Ishikawa (cell line): ENCODE measurements around the gene ZNF579.

Source experiments
- CEBPB ChIP-seq: IDR thresholded peaks from 2 replicates; pipeline ENCODE4 v1.6.1; 2012
- CREB1 ChIP-seq: IDR thresholded peaks from 2 replicates; pipeline ENCODE4 v1.6.1; 2012; ENCODE audit warnings: low read depth
- EGR1 ChIP-seq: IDR thresholded peaks from 2 replicates; pipeline ENCODE4 v1.6.1; 2012
- EP300 ChIP-seq: IDR thresholded peaks from 2 replicates; pipeline ENCODE4 v1.6.1; 2012; ENCODE audit warnings: borderline replicate concordance
- FOXM1 ChIP-seq: IDR thresholded peaks from 2 replicates; pipeline ENCODE4 v1.6.1; 2012; ENCODE audit warnings: low read depth, borderline replicate concordance
- NFIC ChIP-seq: IDR thresholded peaks from 2 replicates; pipeline ENCODE4 v1.6.1; 2012
- RAD21 ChIP-seq: IDR thresholded peaks from 2 replicates; pipeline ENCODE4 v1.6.1; 2012; ENCODE audit warnings: low read depth
- TAF1 ChIP-seq: IDR thresholded peaks from 2 replicates; pipeline ENCODE4 v1.6.1; 2012; ENCODE audit warnings: low read depth, mild to moderate bottlenecking
- TCF12 ChIP-seq: IDR thresholded peaks from 2 replicates; pipeline ENCODE4 v1.6.1; 2012; ENCODE audit warnings: low read depth
- TEAD4 ChIP-seq: IDR thresholded peaks from 2 replicates; pipeline ENCODE4 v1.6.1; 2012
- YY1 ChIP-seq: IDR thresholded peaks from 2 replicates; pipeline ENCODE4 v1.6.1; 2012; ENCODE audit warnings: low read depth
- ZBTB7A ChIP-seq: IDR thresholded peaks from 2 replicates; pipeline ENCODE4 v1.6.1; 2012; ENCODE audit warnings: low read depth
- TF ChIP-seq, protein P1 (sequence below): IDR thresholded peaks from 2 replicates; pipeline ENCODE4 v1.6.1; 2012
- TF ChIP-seq, protein P2 (sequence below): IDR thresholded peaks from 2 replicates; pipeline ENCODE4 v1.6.1; 2012; ENCODE audit warnings: low read depth, mild to moderate bottlenecking
- TF ChIP-seq, protein P3 (sequence below): IDR thresholded peaks from 2 replicates; pipeline ENCODE4 v1.6.1; 2012

Gene ZNF579

DNA sequence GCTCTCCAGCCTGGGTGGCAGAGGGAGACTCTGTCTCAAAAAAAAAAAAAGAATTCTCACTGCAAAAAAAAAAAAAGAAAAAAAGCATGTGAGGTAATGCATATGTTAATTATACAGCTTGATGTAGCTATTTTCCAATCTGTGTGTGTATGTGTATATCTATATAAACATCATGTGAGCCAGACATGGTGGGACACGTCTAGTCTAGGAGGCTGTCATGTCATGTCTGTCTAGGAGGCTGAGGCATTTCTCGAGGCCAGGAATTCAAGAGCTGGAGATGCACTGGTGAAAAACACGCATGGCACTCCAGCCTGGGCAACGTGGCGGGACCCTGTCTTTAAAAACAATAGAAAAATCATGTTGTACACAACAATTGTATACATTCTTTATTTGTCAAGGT, 28.4 kb downstream of the ZNF579 start:
- TF ChIP-seq, protein P1, sequence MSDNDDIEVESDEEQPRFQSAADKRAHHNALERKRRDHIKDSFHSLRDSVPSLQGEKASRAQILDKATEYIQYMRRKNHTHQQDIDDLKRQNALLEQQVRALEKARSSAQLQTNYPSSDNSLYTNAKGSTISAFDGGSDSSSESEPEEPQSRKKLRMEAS: no peak
- no peak for TF ChIP-seq RAD21
- no peak for TF ChIP-seq ZBTB7A

DNA sequence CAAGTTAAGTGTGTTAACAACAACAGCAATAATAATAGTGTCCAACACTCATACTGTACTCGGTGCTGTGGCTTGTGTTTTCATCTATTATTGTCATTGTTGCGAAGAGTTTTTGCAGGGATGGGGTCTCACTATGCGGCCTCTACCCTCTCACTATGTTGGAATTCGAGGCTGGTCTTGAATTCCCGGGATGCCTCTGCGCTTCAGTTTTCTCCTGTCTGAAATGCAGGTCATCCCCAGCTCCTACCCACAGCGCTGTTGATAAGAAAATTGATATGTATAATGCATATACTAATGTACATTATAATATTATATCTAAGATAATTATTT, 30.4 kb downstream of the ZNF579 start:
- TF ChIP-seq RAD21 (no peak), TCF12 (no peak), NFIC (no peak), TEAD4 (no peak), CREB1 (no peak), YY1 (no peak), EGR1 (no peak), FOXM1 (no peak), ZBTB7A (no peak), EP300 (no peak)
- TF ChIP-seq, protein P2, sequence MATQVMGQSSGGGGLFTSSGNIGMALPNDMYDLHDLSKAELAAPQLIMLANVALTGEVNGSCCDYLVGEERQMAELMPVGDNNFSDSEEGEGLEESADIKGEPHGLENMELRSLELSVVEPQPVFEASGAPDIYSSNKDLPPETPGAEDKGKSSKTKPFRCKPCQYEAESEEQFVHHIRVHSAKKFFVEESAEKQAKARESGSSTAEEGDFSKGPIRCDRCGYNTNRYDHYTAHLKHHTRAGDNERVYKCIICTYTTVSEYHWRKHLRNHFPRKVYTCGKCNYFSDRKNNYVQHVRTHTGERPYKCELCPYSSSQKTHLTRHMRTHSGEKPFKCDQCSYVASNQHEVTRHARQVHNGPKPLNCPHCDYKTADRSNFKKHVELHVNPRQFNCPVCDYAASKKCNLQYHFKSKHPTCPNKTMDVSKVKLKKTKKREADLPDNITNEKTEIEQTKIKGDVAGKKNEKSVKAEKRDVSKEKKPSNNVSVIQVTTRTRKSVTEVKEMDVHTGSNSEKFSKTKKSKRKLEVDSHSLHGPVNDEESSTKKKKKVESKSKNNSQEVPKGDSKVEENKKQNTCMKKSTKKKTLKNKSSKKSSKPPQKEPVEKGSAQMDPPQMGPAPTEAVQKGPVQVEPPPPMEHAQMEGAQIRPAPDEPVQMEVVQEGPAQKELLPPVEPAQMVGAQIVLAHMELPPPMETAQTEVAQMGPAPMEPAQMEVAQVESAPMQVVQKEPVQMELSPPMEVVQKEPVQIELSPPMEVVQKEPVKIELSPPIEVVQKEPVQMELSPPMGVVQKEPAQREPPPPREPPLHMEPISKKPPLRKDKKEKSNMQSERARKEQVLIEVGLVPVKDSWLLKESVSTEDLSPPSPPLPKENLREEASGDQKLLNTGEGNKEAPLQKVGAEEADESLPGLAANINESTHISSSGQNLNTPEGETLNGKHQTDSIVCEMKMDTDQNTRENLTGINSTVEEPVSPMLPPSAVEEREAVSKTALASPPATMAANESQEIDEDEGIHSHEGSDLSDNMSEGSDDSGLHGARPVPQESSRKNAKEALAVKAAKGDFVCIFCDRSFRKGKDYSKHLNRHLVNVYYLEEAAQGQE: no peak
- TF ChIP-seq, protein P3, sequence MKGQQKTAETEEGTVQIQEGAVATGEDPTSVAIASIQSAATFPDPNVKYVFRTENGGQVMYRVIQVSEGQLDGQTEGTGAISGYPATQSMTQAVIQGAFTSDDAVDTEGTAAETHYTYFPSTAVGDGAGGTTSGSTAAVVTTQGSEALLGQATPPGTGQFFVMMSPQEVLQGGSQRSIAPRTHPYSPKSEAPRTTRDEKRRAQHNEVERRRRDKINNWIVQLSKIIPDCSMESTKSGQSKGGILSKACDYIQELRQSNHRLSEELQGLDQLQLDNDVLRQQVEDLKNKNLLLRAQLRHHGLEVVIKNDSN: no peak
- TF ChIP-seq, protein P1: no peak

DNA sequence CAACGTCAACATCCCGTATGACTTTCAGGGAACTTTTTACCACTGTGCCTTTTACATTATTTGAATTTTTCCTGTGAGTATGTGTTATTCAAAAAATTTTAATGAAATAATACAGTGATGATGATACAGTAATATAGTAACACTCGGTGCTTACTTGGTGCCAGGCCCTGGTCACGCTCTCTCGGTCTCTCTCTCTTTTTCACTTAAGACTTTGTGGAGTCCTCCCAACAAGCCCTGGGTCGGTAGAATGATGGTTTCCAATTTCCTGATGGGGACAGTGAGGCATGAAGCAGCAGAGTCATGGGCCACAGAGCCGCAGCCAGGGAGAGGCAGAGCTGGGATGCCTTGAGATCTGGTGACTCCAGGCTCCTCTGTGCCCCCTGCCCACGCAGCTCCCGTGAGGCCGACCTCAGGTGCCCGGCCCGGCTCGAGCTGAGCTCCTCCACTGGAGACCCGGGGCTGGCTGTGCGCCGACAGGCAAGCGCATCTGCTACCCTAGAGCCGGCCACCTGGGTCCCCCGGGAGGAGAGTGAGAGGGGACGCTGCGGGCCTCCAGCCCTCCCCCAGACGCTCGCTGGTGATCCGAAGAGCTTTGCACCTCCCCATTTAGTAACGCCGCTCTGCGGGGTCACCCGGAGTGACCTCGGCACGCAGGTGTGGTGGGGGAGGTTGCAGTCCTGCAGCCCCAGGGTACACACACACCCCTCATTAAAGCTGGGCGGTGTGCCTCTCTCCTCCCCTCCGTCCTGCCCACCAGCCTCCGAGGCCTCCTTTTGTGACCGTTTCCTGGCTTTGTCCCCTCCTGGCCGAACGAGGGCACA, 30.9 kb downstream of the ZNF579 start:
- TF ChIP-seq, protein P1: 0 out of 2 replicates have a peak, but pooled peaks have one; percentile 6
- TF ChIP-seq TEAD4: peak; percentile 51; the same call in 1 of the 2 replicates
- TF ChIP-seq NFIC: no peak
- no peak for TF ChIP-seq TAF1
- TF ChIP-seq TCF12: 0 out of 2 replicates have a peak, but pooled peaks have one; percentile 10

GRCh38 chr19:55546822-55547614, 33.6 kb downstream of the ZNF579 start:
- TF ChIP-seq, protein P3: no peak
- no peak for TF ChIP-seq YY1
- no peak for TF ChIP-seq TAF1
- no peak for TF ChIP-seq CEBPB
- TF ChIP-seq TCF12: no peak
- TF ChIP-seq EP300: no peak
- TF ChIP-seq NFIC: no peak
- no peak for TF ChIP-seq ZBTB7A
- TF ChIP-seq EGR1: no peak
- TF ChIP-seq FOXM1: no peak
- no peak for TF ChIP-seq CREB1
- TF ChIP-seq, protein P1: no peak
- TF ChIP-seq, protein P2: no peak
- no peak for TF ChIP-seq TEAD4
- no peak for TF ChIP-seq RAD21

DNA sequence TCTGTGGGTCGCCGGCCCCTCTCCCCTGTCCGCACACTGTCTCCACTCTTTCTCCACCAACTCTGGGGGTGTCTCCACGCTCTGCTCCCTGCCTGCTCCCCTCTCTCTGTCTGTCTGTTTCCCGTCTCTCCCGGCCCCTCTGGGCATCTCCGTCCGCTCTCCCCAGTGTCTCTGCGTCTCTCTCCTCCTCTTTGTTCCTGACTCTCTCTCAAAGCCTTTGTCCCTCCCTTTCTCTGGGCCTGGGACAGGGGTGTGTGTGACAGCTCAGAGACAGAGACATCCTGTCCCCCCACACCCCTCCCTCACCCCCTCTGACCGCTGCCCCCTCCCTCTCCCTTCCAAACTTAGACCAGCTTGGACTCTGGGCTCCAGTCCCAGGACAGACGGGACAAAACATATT, 34.6 kb downstream of the ZNF579 start:
- TF ChIP-seq TEAD4 (no peak), CEBPB (no peak), TAF1 (no peak), YY1 (no peak), TCF12 (no peak), RAD21 (no peak), EGR1 (no peak), EP300 (no peak), NFIC (no peak)
- TF ChIP-seq, protein P1: no peak
- TF ChIP-seq, protein P2: no peak
- TF ChIP-seq, protein P3: no peak
